ACC112 (cell line): Measurements from ENCODE around the gene KRTAP1-4.
"Not testable (repeated sequence)": the region's sequence is repeated elsewhere in the genome, so short reads cannot be mapped to it uniquely, and the experiment has no call there.

Source experiments
- H2AFZ ChIP-seq: fragments of 200-600 bp; sonication (generic); one replicate; pipeline ENCODE4 v1.6.0; 2017; ENCODE audit warnings: antibody characterized with exemption, low read length; ENCODE audit not compliant: unreplicated experiment
- H3K27ac ChIP-seq: fragments of 200-600 bp; sonication (generic); 2 replicates; pipeline ENCODE4 v1.5.1; 2014; ENCODE audit warnings: low read depth, mild to moderate bottlenecking, antibody characterized with exemption, low read length, moderate library complexity
- H3K27me3 ChIP-seq: fragments of 200-600 bp; sonication (generic); 2 replicates; pipeline ENCODE4 v1.6.1; 2014; ENCODE audit warnings: mild to moderate bottlenecking, antibody characterized with exemption, low read length, moderate library complexity, mixed read lengths; ENCODE audit not compliant: insufficient read depth
- H3K36me3 ChIP-seq: fragments of 200-600 bp; sonication (generic); 2 replicates; pipeline ENCODE4 v1.6.1; 2016; ENCODE audit warnings: mild to moderate bottlenecking, antibody characterized with exemption, low read length, moderate library complexity, mixed read lengths; ENCODE audit not compliant: insufficient read depth
- H3K4me1 ChIP-seq: fragments of 200-600 bp; sonication (generic); one replicate; pipeline ENCODE4 v1.6.1; 2016; ENCODE audit warnings: low read length, mixed read lengths; ENCODE audit not compliant: insufficient read depth, unreplicated experiment, control insufficient read depth
- H3K4me3 ChIP-seq: fragments of 200-600 bp; sonication (generic); 2 replicates; pipeline ENCODE4 v1.5.1; 2014; ENCODE audit warnings: mild to moderate bottlenecking, low read depth, low read length
- H3K79me2 ChIP-seq: fragments of 200-600 bp; sonication (generic); one replicate; pipeline ENCODE4 v1.6.0; 2016; ENCODE audit warnings: low read length; ENCODE audit not compliant: control insufficient read depth, unreplicated experiment, insufficient read depth

Gene KRTAP1-4

DNA sequence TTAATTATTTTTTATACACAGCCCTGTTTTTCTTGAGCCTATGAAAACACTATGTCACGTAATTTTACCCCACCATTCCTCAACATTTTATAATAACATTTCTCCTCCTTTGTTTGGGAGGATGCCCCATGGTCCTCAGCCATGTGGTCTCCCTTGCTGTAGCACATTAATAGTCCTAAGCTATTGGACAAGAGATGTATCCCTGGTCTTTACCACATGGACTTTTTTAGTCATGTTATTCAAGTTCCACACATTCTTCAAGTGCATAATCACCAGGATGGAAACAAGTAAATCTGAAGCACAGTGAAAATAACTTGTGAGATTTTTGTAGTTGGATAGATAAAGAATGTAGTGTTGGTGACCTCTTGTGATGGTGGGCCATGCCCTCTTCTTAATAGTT lies 32.0 kb upstream of the KRTAP1-4 start:
- peaks cover 60% of the 10 kb centered on the region for H3K4me1 ChIP-seq
- no peaks in the 10 kb centered on the region for H3K36me3 ChIP-seq
- H3K27ac ChIP-seq: peak overlapping the region; percentile 93
- no peak overlapping the region for H3K4me3 ChIP-seq
- H2AFZ ChIP-seq: peak overlapping the region; percentile 58
- no peaks in the 10 kb centered on the region for H3K27me3 ChIP-seq
- no peaks in the 10 kb centered on the region for H3K79me2 ChIP-seq

- Histone ChIP-seq H3K4me3 (no peak within 1 kb of the TSS; the same call in 1 of the 2 replicates), H2AFZ (peak within 1 kb of the TSS; percentile 53), H3K27me3 (no peaks in the 10 kb centered on the region), H3K79me2 (no peaks in the 10 kb centered on the region), H3K36me3 (no peaks in the 10 kb centered on the region), H3K27ac (peak within 1 kb of the TSS; percentile 93), H3K4me1 (peaks cover 49% of the 10 kb centered on the region)
Observed at GRCh38 chr17:41060052-41060604, 30.1 kb upstream of the KRTAP1-4 start, which contains the start of gene KRTAP2-3. Gene KRTAP2-3 (minus strand): TSS chr17:41060114. CDS start chr17:41060050, 64 bp downstream.

DNA sequence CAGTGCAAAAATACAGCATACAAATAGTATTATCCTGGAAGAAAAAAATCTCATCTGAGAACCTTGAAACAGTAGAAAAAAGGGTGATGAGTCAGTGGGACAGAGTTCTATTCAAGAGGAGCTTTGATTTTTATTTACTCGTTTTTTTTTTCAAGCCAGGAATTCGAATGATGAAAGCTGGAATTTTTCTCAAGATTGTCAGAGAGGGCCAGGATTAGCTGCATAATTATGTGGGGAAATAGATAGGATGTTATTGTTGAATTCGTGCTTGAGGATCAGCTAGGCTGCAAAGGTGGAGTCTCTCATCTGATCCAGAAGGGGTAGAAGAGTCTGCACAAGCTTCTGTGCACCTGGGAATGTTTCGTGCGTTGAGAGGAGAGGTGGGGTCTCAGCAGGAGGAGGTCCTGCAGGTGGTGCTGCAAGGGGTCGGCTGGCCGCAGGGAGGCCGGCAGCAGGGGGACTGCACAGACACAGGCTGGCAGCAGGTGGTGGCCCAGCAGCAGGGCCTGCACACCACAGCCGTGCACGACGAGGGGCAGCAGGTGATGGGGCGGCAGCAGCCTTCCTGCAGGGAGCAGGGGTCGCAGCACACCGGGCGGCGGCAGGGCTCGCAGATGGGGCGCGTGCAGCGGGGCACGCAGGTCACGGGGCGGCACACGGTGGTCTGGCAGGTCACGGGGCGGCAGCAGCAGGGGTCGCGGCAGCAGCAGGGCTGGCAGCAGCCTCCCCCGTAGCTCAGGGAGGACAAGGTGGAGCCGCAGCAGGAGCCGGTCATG lies 29.5 kb upstream of the KRTAP1-4 start:
- H2AFZ ChIP-seq, H3K36me3 ChIP-seq, H3K4me3 ChIP-seq, H3K79me2 ChIP-seq, H3K27me3 ChIP-seq: not testable (repeated sequence)
- peak overlapping the region; percentile 93 for H3K27ac ChIP-seq
- H3K4me1 ChIP-seq: peaks cover 49% of the 10 kb centered on the region

GRCh38 chr17:41058741-41059140 lies 28.7 kb upstream of the KRTAP1-4 start:
- H3K36me3 ChIP-seq: no peaks in the 10 kb centered on the region
- peak overlapping the region; percentile 93 for H3K27ac ChIP-seq
- H3K4me1 ChIP-seq: peaks cover 49% of the 10 kb centered on the region
- no peaks in the 10 kb centered on the region for H3K27me3 ChIP-seq
- H3K4me3 ChIP-seq: no peak overlapping the region
- no peak overlapping the region for H2AFZ ChIP-seq
- no peaks in the 10 kb centered on the region for H3K79me2 ChIP-seq

DNA sequence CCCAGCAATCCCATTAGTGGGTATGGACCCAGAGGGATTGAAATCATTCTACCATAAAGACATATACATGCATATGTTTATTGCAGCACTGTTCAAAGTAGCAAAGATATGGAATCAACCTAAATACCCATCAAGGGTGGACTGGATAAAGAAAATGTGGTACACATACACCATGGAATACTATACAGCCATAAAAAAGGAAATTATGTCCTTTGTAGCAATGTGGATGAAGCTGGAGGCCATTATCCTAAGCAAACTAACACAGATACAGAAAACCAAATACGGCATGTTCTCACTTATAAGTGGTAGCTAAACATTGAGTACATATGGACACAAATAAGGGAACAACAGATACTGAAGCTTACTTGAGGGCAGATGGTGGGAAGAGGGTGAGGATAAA lies 27.6 kb upstream of the KRTAP1-4 start:
- H3K27ac ChIP-seq: no peak overlapping the region

DNA sequence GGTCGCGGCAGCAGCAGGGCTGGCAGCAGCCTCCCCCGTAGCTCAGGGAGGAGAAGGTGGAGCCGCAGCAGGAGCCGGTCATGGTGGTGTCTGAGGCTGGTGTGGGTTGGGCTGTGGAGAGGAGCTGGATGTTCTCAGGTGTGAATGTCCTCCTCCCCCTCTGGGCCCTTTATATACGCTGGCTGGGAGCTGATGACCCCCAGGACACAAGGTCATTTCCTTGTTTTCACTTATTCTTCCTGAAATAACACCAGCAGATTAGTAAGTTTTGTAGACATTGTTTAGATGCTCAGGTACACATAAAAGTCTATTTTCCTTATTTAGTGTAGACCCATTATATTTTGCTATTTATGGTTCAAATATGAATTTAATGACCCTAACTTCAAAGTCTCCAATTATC lies 25.1 kb upstream of the KRTAP1-4 start, which contains the start of gene KRTAP2-2:
Gene KRTAP2-2 (minus strand): TSS at position 101 of the 400 bp plus-strand sequence. CDS start 19 bp downstream, at position 82.
- not testable (repeated sequence) for H3K79me2 ChIP-seq, H3K27ac ChIP-seq, H3K4me3 ChIP-seq, H2AFZ ChIP-seq, H3K36me3 ChIP-seq, H3K27me3 ChIP-seq
- H3K4me1 ChIP-seq: peaks cover 15% of the 10 kb centered on the region

More for the DNA sequence above, 27.6 kb upstream of the KRTAP1-4 start:
- Histone ChIP-seq H3K4me1 (peaks cover 38% of the 10 kb centered on the region), H3K36me3 (0 out of 2 replicates have a peak, but pooled peaks cover 4% of the 10 kb centered on the region), H3K4me3 (no peak overlapping the region), H3K27me3 (no peaks in the 10 kb centered on the region), H3K79me2 (no peaks in the 10 kb centered on the region), H2AFZ (no peak overlapping the region)

- H3K79me2 ChIP-seq, H3K4me3 ChIP-seq, H3K27me3 ChIP-seq, H3K36me3 ChIP-seq, H2AFZ ChIP-seq, H3K27ac ChIP-seq: not testable (repeated sequence)
- peaks cover 11% of the 10 kb centered on the region for H3K4me1 ChIP-seq
Observed at GRCh38 chr17:41054556-41054955, 24.6 kb upstream of the KRTAP1-4 start.

- Histone ChIP-seq H3K27me3 (no peaks in the 10 kb centered on the region), H2AFZ (no peak overlapping the region), H3K79me2 (no peaks in the 10 kb centered on the region), H3K27ac (no peak overlapping the region), H3K4me3 (no peak overlapping the region), H3K4me1 (peaks cover 10% of the 10 kb centered on the region), H3K36me3 (0 out of 2 replicates have a peak, but pooled peaks cover 4% of the 10 kb centered on the region)
Observed at GRCh38 chr17:41054025-41054424, 24.0 kb upstream of the KRTAP1-4 start.

GRCh38 chr17:41052566-41052965 lies 22.6 kb upstream of the KRTAP1-4 start:
- Histone ChIP-seq H3K36me3 (0 out of 2 replicates have a peak, but pooled peaks cover 4% of the 10 kb centered on the region), H3K79me2 (no peaks in the 10 kb centered on the region), H3K4me3 (no peak overlapping the region), H3K27ac (no peak overlapping the region), H2AFZ (no peak overlapping the region), H3K27me3 (no peaks in the 10 kb centered on the region), H3K4me1 (peaks cover 13% of the 10 kb centered on the region)

GRCh38 chr17:41049110-41049509 lies 19.1 kb upstream of the KRTAP1-4 start:
- Histone ChIP-seq H2AFZ (peak overlapping the region; percentile 26), H3K79me2 (no peaks in the 10 kb centered on the region), H3K27ac (peak overlapping the region; percentile 87), H3K27me3 (no peaks in the 10 kb centered on the region), H3K4me1 (peaks cover 13% of the 10 kb centered on the region), H3K36me3 (0 out of 2 replicates have a peak, but pooled peaks cover 4% of the 10 kb centered on the region), H3K4me3 (peak overlapping the region; percentile 35; the same call in 1 of the 2 replicates)
